WERI-Rb-1 (cell line): Measurements from ENCODE around the gene SRCIN1.

Experiments used
- DNase-seq: peaks from one replicate; pipeline ENCODE4 v3.0.0-alpha.2; 2020
- H3K27ac ChIP-seq: fragments of 250-450 bp; sonication (Bioruptor Pico); 2 replicates; pipeline ENCODE4 v1.5.1; 2020; ENCODE audit warnings: mild to moderate bottlenecking, moderate library complexity
- H3K27me3 ChIP-seq: fragments of 250-450 bp; sonication (Bioruptor Pico); 2 replicates; pipeline ENCODE4 v1.5.1; 2021; ENCODE audit warnings: mild to moderate bottlenecking, low read depth, moderate library complexity; ENCODE audit not compliant: insufficient read depth, severe bottlenecking
- H3K36me3 ChIP-seq: fragments of 250-450 bp; sonication (Bioruptor Pico); 2 replicates; pipeline ENCODE4 v1.5.1; 2020; ENCODE audit warnings: mild to moderate bottlenecking, moderate library complexity
- H3K4me3 ChIP-seq: 2 replicates; pipeline ENCODE4 v1.5.1; 2011; ENCODE audit warnings: low read depth, mild to moderate bottlenecking, control low read depth, low read length
- H3K9me3 ChIP-seq: fragments of 250-450 bp; sonication (Bioruptor Pico); 2 replicates; pipeline ENCODE4 v1.5.1; 2021; ENCODE audit warnings: mild to moderate bottlenecking, moderate library complexity; ENCODE audit not compliant: severe bottlenecking
- CTCF ChIP-seq: IDR thresholded peaks from 2 replicates; pipeline ENCODE4 v1.5.1; 2011; ENCODE audit warnings: low read depth, mild to moderate bottlenecking, control low read depth, inconsistent platforms, low read length

SRCIN1 gene

GRCh38 chr17:38591759-38592241, 14.0 kb downstream of the SRCIN1 start:
- H3K27ac ChIP-seq = peak overlapping the region; percentile 95
- TF ChIP-seq CTCF = no peak
- no peaks in the 10 kb centered on the region for H3K36me3 ChIP-seq
- no peaks in the 10 kb centered on the region for H3K9me3 ChIP-seq
- DNase-seq = no peak
- no peak overlapping the region for H3K4me3 ChIP-seq
- no peaks in the 10 kb centered on the region for H3K27me3 ChIP-seq

DNA sequence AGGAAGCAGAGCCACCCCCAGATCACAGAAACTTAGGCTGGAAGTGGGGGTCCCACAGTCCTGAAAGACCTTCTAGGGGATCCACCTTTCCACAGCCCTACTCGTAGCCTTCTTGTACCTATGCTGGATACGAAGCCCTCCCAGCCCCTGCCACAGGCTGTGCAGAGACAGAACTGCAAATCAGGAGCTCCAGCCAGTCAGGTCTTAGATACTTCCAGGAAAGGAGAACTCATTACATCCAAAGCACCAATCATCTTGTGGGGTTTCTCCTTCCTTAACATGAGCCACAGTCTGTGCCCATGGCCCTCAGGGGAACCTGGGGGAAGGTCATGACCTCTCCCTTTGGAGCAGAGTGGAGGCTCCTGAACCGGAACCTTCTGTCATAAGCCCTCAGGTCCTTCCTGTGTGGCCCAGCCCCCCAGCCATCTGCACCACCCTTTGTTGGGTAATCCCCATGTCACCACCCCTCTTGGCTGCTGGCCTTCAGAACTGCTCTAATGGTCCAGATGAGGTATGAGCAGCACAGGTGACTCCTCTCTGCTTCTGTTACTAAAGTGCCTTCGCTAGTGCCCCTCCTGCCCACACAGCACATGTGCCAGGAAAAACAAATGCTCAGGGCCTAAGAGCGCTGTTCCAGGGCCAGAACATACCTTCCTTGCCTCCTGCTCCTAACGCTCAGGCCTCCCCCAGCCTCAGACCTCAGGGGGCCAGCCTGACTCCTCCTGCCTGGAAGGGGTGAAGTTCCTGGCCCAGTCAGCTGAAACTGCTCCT, 14.6 kb downstream of the SRCIN1 start:
- peak; percentile 94 for DNase-seq
- H3K9me3 ChIP-seq = no peaks in the 10 kb centered on the region

DNA sequence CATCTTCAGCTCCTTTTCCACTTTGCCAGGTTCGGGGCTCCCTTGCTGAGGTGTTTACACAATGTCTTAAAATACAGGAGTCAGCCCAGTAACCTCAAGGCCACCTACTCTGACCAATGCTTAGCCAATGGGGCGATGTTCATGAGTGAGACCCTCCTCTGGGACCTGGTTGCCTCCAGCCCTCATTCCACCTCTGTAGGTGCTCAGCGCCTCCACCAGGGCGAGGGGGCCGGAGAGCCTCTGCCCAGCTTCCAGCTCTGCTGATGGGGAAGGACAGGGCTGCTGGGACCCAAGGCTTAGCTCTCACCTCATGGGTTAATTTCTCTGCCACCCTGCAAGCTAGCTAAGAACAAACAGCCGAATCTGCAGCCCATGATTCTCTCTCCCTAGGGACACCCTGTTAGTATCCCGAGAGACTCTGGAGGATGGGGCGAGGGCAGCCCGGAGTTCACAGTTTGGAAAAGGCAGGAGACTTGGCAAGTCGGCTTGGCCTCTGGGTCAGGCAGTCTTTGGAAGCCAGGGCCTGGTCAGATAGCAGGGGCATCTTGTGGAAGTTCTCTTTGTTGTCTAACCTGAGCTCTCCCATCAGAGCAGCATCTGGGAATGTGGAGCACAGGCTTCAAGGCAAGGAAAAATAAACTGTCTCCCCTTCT, 16.2 kb downstream of the SRCIN1 start:
- Histone ChIP-seq H3K27me3 (no peaks in the 10 kb centered on the region), H3K9me3 (no peaks in the 10 kb centered on the region), H3K4me3 (no peak overlapping the region), H3K36me3 (no peaks in the 10 kb centered on the region), H3K27ac (peak overlapping the region; percentile 95; the same call in 1 of the 2 replicates)
- TF ChIP-seq CTCF = no peak
- DNase-seq = no peak

More for the DNA sequence above, 14.6 kb downstream of the SRCIN1 start:
- TF ChIP-seq CTCF = no peak
- Histone ChIP-seq H3K4me3 (no peak overlapping the region), H3K27me3 (no peaks in the 10 kb centered on the region), H3K27ac (peak overlapping the region; percentile 95), H3K36me3 (no peaks in the 10 kb centered on the region)

GRCh38 chr17:38588788-38589174, 17.0 kb downstream of the SRCIN1 start:
- DNase-seq = no peak
- no peaks in the 10 kb centered on the region for H3K36me3 ChIP-seq
- TF ChIP-seq CTCF = no peak
- no peaks in the 10 kb centered on the region for H3K9me3 ChIP-seq
- no peak overlapping the region for H3K4me3 ChIP-seq
- H3K27ac ChIP-seq = no peak overlapping the region
- no peaks in the 10 kb centered on the region for H3K27me3 ChIP-seq

- H3K36me3 ChIP-seq = no peaks in the 10 kb centered on the region
- H3K9me3 ChIP-seq = no peaks in the 10 kb centered on the region
- no peaks in the 10 kb centered on the region for H3K27me3 ChIP-seq
- no peak overlapping the region for H3K27ac ChIP-seq
- no peak overlapping the region for H3K4me3 ChIP-seq
- DNase-seq = no peak
- TF ChIP-seq CTCF = no peak
These were observed 17.6 kb downstream of the SRCIN1 start for GRCh38 chr17:38587947-38588787.
